Measurements from ENCODE around the gene KRTAP10-12. TPM values are rescaled to one million over a fixed set of nuclear protein-coding genes. Genes with fewer than 3 reads are reported as not detected.

The KRTAP10-12 gene
- total and polyA plus RNA-seq, 2 experiments from 2014 or later = not detected

DNA sequence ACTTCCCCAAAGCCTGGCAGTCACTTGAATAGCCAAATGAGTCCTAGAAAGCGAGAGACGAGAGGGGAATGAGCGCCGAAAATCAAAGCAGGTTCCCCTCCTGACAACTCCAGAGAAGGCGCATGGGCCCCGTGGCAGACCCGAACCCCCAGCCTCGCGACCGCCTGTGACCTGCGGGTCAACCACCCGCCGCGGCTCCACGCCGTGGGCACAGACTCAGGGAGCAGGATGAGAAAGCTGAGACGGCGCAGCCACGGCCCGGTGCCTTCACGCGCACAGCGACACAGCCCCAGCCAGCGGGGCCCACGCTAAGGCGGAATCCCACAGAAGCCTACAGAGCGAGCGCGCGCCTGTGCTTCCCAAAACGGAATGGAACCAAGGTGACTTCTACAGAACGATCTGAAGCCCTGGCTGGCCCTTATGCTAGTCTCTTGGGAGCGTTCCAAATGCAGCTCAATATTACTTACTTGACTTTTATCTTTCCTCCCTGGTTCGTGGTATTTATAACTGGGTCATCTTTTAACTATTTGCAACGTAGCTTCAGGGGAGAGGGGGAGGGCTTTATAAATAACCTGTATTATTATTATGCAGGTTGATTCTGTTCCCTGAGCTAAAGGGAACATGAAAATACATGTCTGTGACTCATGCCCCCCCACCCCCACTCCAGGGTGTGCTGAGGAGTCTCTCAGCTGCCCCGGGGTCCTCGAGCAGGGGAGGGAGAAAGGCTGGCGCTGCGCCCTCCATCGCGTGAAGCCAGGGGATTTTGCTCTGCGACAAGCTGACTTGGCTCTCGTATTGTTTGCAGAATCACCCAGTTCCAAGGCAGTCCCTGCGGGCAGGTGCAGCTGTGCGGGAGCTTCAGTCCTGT lies 12.7 kb downstream of the KRTAP10-12 start:
- no peaks in the 10 kb centered on the region for H3K9me3 ChIP-seq (ENCODE audit: low read depth)
- H3K4me3 ChIP-seq = no peak overlapping the region
- WGBS (ENCODE audit: low lambda C conversion rate, missing lambda C conversion rate) = 5% methylated on average over 45 of the region's 45 CpGs
- H2AFZ ChIP-seq = no peak overlapping the region
- peaks cover 97% of the 10 kb centered on the region for H3K27me3 ChIP-seq
- TF ChIP-seq, protein P1, sequence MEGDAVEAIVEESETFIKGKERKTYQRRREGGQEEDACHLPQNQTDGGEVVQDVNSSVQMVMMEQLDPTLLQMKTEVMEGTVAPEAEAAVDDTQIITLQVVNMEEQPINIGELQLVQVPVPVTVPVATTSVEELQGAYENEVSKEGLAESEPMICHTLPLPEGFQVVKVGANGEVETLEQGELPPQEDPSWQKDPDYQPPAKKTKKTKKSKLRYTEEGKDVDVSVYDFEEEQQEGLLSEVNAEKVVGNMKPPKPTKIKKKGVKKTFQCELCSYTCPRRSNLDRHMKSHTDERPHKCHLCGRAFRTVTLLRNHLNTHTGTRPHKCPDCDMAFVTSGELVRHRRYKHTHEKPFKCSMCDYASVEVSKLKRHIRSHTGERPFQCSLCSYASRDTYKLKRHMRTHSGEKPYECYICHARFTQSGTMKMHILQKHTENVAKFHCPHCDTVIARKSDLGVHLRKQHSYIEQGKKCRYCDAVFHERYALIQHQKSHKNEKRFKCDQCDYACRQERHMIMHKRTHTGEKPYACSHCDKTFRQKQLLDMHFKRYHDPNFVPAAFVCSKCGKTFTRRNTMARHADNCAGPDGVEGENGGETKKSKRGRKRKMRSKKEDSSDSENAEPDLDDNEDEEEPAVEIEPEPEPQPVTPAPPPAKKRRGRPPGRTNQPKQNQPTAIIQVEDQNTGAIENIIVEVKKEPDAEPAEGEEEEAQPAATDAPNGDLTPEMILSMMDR (IDR thresholded peaks at IDR 0.05; ENCODE audit: poor library complexity) = no peak
- TF ChIP-seq EZH2 (IDR thresholded peaks at IDR 0.05; ENCODE audit: borderline replicate concordance) = peak; percentile 72
- TF ChIP-seq EZH2phosphoT487 (IDR thresholded peaks at IDR 0.05; ENCODE audit: low read depth, severe bottlenecking, unreplicated experiment) = no peak
- no peaks in the 10 kb centered on the region for H3K36me3 ChIP-seq (replicated peaks; ENCODE audit: insufficient read depth, low read depth)
- no peak for DNase-seq (ENCODE audit: low spot score)
- no peaks in the 10 kb centered on the region for H3K79me2 ChIP-seq
- H3K27ac ChIP-seq = no peak overlapping the region
- H3K9me2 ChIP-seq (replicated peaks; ENCODE audit: insufficient read depth) = no peaks in the 10 kb centered on the region
- H3K4me1 ChIP-seq (ENCODE audit: insufficient read depth) = peaks cover 24% of the 10 kb centered on the region
- H3K4me2 ChIP-seq = peak overlapping the region; percentile 51
- no peaks in the 10 kb centered on the region for H4K20me1 ChIP-seq (ENCODE audit: insufficient read depth, poor library complexity, severe bottlenecking)

DNA sequence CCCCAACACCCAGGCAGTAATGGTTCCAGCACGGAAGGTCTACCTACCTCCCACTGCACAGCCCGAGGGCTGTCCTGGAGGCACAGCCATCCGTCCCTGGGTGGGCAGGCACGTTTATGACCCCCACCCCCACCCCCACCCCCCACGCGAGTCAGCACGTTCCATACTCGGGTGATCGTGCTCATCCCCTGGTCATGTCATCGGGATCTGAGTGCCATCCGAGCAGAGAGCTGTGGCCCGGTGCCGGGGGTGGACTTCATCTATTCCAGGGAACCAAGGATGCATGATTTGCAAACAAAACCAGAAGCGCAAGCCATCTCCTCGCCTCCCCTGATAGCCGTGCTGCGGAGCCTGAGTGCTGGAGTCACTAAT lies 13.3 kb downstream of the KRTAP10-12 start:
- no peaks in the 10 kb centered on the region for H3K9me3 ChIP-seq (ENCODE audit: low read depth)
- H3K36me3 ChIP-seq (replicated peaks; ENCODE audit: insufficient read depth, low read depth) = no peaks in the 10 kb centered on the region
- no peaks in the 10 kb centered on the region for H4K20me1 ChIP-seq (ENCODE audit: insufficient read depth, poor library complexity, severe bottlenecking)
- peaks cover 98% of the 10 kb centered on the region for H3K27me3 ChIP-seq
- no peak overlapping the region for H3K27ac ChIP-seq
- TF ChIP-seq EZH2phosphoT487 (IDR thresholded peaks at IDR 0.05; ENCODE audit: low read depth, severe bottlenecking, unreplicated experiment) = no peak
- TF ChIP-seq EZH2 (IDR thresholded peaks at IDR 0.05; ENCODE audit: borderline replicate concordance) = no peak
- TF ChIP-seq, protein P1 (IDR thresholded peaks at IDR 0.05; ENCODE audit: poor library complexity) = no peak
- WGBS (ENCODE audit: low lambda C conversion rate, missing lambda C conversion rate) = 7% methylated on average over 9 of the region's 17 CpGs
- H3K9me2 ChIP-seq (replicated peaks; ENCODE audit: insufficient read depth) = no peaks in the 10 kb centered on the region
- no peak for DNase-seq (ENCODE audit: low spot score)
- no peaks in the 10 kb centered on the region for H3K79me2 ChIP-seq
- no peak overlapping the region for H3K4me3 ChIP-seq
- peak overlapping the region; percentile 51 for H3K4me2 ChIP-seq
- peaks cover 24% of the 10 kb centered on the region for H3K4me1 ChIP-seq (ENCODE audit: insufficient read depth)
- no peak overlapping the region for H2AFZ ChIP-seq

DNA sequence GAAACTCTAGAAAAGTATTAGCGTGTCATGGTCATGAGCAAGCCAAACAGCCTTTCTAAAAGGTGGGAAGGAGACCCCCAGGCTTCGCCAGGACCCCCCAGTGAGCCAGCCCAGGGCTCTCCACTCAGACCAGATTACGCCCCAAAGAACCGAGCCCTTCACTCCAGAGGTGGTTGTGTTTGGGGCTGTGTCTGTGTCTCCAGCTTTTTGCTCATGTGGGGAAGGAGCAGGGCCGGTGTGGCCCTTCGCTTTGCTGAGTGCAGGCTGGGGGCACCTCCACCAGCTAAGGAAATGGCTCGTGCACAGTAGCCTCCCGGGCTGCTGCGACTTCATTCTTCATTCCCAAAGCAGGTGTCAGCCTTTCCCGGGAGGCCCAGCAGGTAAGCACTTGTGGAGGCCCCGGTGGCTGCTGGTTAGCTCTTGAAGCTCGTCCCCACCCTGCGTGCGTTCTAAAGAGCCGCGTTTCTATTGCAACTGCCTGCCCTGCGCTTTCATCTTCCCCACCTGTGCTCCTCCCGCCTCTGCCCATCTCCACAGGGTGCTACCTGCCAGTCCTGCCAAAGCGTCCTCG lies 13.9 kb downstream of the KRTAP10-12 start:
- H3K27me3 ChIP-seq = peaks cover 100% of the 10 kb centered on the region
- H3K4me2 ChIP-seq = peak overlapping the region; percentile 67
- TF ChIP-seq, protein P1 (IDR thresholded peaks at IDR 0.05; ENCODE audit: poor library complexity) = no peak
- TF ChIP-seq EZH2 (IDR thresholded peaks at IDR 0.05; ENCODE audit: borderline replicate concordance) (no peak), EZH2phosphoT487 (IDR thresholded peaks at IDR 0.05; ENCODE audit: low read depth, severe bottlenecking, unreplicated experiment) (peak; percentile 39)
- no peaks in the 10 kb centered on the region for H4K20me1 ChIP-seq (ENCODE audit: insufficient read depth, poor library complexity, severe bottlenecking)
- H3K79me2 ChIP-seq = no peaks in the 10 kb centered on the region
- no peaks in the 10 kb centered on the region for H3K36me3 ChIP-seq (replicated peaks; ENCODE audit: insufficient read depth, low read depth)
- no peaks in the 10 kb centered on the region for H3K9me3 ChIP-seq (ENCODE audit: low read depth)
- H3K9me2 ChIP-seq (replicated peaks; ENCODE audit: insufficient read depth) = no peaks in the 10 kb centered on the region
- WGBS (ENCODE audit: low lambda C conversion rate, missing lambda C conversion rate) = 3% methylated on average over 20 of the region's 20 CpGs
- H2AFZ ChIP-seq = no peak overlapping the region
- peaks cover 24% of the 10 kb centered on the region for H3K4me1 ChIP-seq (ENCODE audit: insufficient read depth)
- H3K4me3 ChIP-seq = no peak overlapping the region
- peak; percentile 62 for DNase-seq (ENCODE audit: low spot score)
- no peak overlapping the region for H3K27ac ChIP-seq
